ENCODE results near the gene PDE8B.

The PDE8B gene

DNA sequence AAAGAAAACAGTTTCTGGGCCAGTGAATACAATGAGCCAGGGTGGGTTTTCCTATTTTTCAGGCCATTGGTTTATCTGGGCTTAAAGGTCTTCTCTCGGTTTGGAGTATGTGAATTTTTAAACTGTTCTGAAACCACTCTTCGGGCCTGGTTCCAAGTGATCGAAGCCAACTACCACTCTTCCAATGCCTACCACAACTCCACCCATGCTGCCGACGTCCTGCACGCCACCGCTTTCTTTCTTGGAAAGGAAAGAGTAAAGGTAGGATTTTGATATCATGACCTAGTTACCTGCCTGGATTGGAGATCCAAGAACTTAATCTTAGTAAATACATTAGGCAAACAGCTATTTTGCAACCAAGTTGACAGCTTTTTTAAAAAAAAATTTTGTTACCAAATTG, 202.6 kb downstream of the PDE8B start:
- DNase-seq = no peak
- Histone ChIP-seq H3K27me3 (replicated peaks; ENCODE audit: control insufficient read depth, insufficient read depth, low read length, poor library complexity, severe bottlenecking) (no peaks in the 10 kb centered on the region), H3K4me3 (ENCODE audit: insufficient read depth, low read depth, low read length, poor library complexity, severe bottlenecking) (no peak overlapping the region), H3K9me3 (ENCODE audit: control insufficient read depth, low read length) (no peaks in the 10 kb centered on the region), H3K4me1 (ENCODE audit: control insufficient read depth, insufficient read depth, low read length, poor library complexity, severe bottlenecking) (no peaks in the 10 kb centered on the region), H3K27ac (ENCODE audit: insufficient read depth, low read length, poor library complexity, severe bottlenecking) (no peak overlapping the region), H3K36me3 (ENCODE audit: control insufficient read depth, insufficient read depth, low read length) (no peaks in the 10 kb centered on the region)

- H3K4me3 ChIP-seq (ENCODE audit: insufficient read depth, low read depth, low read length, poor library complexity, severe bottlenecking) = no peak overlapping the region
- no peak overlapping the region for H3K27ac ChIP-seq (ENCODE audit: insufficient read depth, low read length, poor library complexity, severe bottlenecking)
- no peaks in the 10 kb centered on the region for H3K36me3 ChIP-seq (ENCODE audit: control insufficient read depth, insufficient read depth, low read length)
- H3K4me1 ChIP-seq (ENCODE audit: control insufficient read depth, insufficient read depth, low read length, poor library complexity, severe bottlenecking) = no peaks in the 10 kb centered on the region
- H3K27me3 ChIP-seq (replicated peaks; ENCODE audit: control insufficient read depth, insufficient read depth, low read length, poor library complexity, severe bottlenecking) = no peaks in the 10 kb centered on the region
- no peak for DNase-seq
- no peaks in the 10 kb centered on the region for H3K9me3 ChIP-seq (ENCODE audit: control insufficient read depth, low read length)
Observed at GRCh38 chr5:77418162-77418561, 207.7 kb downstream of the PDE8B start.

GRCh38 chr5:77418601-77419581, 208.4 kb downstream of the PDE8B start:
- H3K27me3 ChIP-seq (replicated peaks; ENCODE audit: control insufficient read depth, insufficient read depth, low read length, poor library complexity, severe bottlenecking) = no peaks in the 10 kb centered on the region
- H3K4me1 ChIP-seq (ENCODE audit: control insufficient read depth, insufficient read depth, low read length, poor library complexity, severe bottlenecking) = no peaks in the 10 kb centered on the region
- H3K27ac ChIP-seq (ENCODE audit: insufficient read depth, low read length, poor library complexity, severe bottlenecking) = no peak overlapping the region
- H3K36me3 ChIP-seq (ENCODE audit: control insufficient read depth, insufficient read depth, low read length) = no peaks in the 10 kb centered on the region
- H3K4me3 ChIP-seq (ENCODE audit: insufficient read depth, low read depth, low read length, poor library complexity, severe bottlenecking) = no peak overlapping the region
- no peaks in the 10 kb centered on the region for H3K9me3 ChIP-seq (ENCODE audit: control insufficient read depth, low read length)
- DNase-seq = no peak

DNA sequence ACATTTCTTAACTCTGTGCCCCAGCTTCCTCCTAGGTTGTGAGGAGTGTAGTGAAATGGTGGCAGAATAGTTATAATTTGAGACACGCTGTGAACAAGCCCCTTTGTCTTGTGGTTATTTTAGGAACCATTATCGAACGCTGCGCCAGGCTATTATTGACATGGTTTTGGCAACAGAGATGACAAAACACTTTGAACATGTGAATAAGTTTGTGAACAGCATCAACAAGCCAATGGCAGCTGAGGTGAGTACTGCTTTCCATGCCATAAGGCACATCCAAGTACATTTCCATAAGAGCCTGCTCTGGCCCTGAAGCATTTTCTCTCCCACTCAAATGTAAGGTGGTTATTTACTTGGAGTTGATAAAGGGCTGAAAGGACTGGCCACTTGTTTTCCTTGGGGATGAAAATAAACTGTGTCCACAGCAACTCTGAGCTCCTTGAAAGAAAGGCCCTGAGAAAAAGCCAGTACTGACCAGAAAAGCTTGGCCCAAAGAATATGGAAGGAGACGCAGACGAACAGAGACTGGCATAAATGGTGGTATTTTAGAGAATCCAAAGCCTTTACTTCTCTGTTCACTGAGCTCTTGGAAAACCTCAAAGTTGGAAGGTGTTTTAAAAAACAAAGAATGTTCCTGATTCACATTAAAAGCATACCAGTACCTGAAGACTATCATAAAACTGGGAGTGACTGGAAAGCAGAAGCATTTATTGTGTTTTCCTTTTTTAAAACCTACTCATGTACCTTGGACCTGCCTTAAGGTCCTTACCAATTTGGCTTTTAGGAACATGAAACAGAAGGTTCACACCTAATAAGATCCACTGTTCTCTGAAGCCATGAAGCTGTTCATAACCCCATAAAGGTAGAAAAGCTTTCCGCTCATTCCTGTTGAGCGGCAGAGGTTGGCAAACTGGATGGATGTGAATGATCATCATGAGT, 209.4 kb downstream of the PDE8B start:
- H3K4me3 ChIP-seq (ENCODE audit: insufficient read depth, low read depth, low read length, poor library complexity, severe bottlenecking) = no peak overlapping the region
- no peaks in the 10 kb centered on the region for H3K27me3 ChIP-seq (replicated peaks; ENCODE audit: control insufficient read depth, insufficient read depth, low read length, poor library complexity, severe bottlenecking)
- H3K36me3 ChIP-seq (ENCODE audit: control insufficient read depth, insufficient read depth, low read length) = no peaks in the 10 kb centered on the region
- no peak overlapping the region for H3K27ac ChIP-seq (ENCODE audit: insufficient read depth, low read length, poor library complexity, severe bottlenecking)
- DNase-seq = no peak
- H3K4me1 ChIP-seq (ENCODE audit: control insufficient read depth, insufficient read depth, low read length, poor library complexity, severe bottlenecking) = no peaks in the 10 kb centered on the region
- no peaks in the 10 kb centered on the region for H3K9me3 ChIP-seq (ENCODE audit: control insufficient read depth, low read length)

- DNase-seq = no peak
- no peaks in the 10 kb centered on the region for H3K4me1 ChIP-seq (ENCODE audit: control insufficient read depth, insufficient read depth, low read length, poor library complexity, severe bottlenecking)
Observed at GRCh38 chr5:77420940-77421339, 210.5 kb downstream of the PDE8B start.

GRCh38 chr5:77423022-77423750, 212.7 kb downstream of the PDE8B start:
- H3K36me3 ChIP-seq (ENCODE audit: control insufficient read depth, insufficient read depth, low read length) = no peaks in the 10 kb centered on the region
- no peaks in the 10 kb centered on the region for H3K4me1 ChIP-seq (ENCODE audit: control insufficient read depth, insufficient read depth, low read length, poor library complexity, severe bottlenecking)
- no peaks in the 10 kb centered on the region for H3K27me3 ChIP-seq (replicated peaks; ENCODE audit: control insufficient read depth, insufficient read depth, low read length, poor library complexity, severe bottlenecking)
- H3K27ac ChIP-seq (ENCODE audit: insufficient read depth, low read length, poor library complexity, severe bottlenecking) = no peak overlapping the region
- no peak for DNase-seq
- no peaks in the 10 kb centered on the region for H3K9me3 ChIP-seq (ENCODE audit: control insufficient read depth, low read length)
- H3K4me3 ChIP-seq (ENCODE audit: insufficient read depth, low read depth, low read length, poor library complexity, severe bottlenecking) = no peak overlapping the region

More at GRCh38 chr5:77420940-77421339, 210.5 kb downstream of the PDE8B start:
- H3K27ac ChIP-seq (ENCODE audit: insufficient read depth, low read length, poor library complexity, severe bottlenecking) = no peak overlapping the region
- H3K4me3 ChIP-seq (ENCODE audit: insufficient read depth, low read depth, low read length, poor library complexity, severe bottlenecking) = no peak overlapping the region
- H3K36me3 ChIP-seq (ENCODE audit: control insufficient read depth, insufficient read depth, low read length) = no peaks in the 10 kb centered on the region
- no peaks in the 10 kb centered on the region for H3K27me3 ChIP-seq (replicated peaks; ENCODE audit: control insufficient read depth, insufficient read depth, low read length, poor library complexity, severe bottlenecking)
- H3K9me3 ChIP-seq (ENCODE audit: control insufficient read depth, low read length) = no peaks in the 10 kb centered on the region

GRCh38 chr5:77424921-77425320, 214.4 kb downstream of the PDE8B start:
- Histone ChIP-seq H3K27ac (ENCODE audit: insufficient read depth, low read length, poor library complexity, severe bottlenecking) (no peak overlapping the region), H3K4me3 (ENCODE audit: insufficient read depth, low read depth, low read length, poor library complexity, severe bottlenecking) (no peak overlapping the region), H3K27me3 (replicated peaks; ENCODE audit: control insufficient read depth, insufficient read depth, low read length, poor library complexity, severe bottlenecking) (no peaks in the 10 kb centered on the region), H3K4me1 (ENCODE audit: control insufficient read depth, insufficient read depth, low read length, poor library complexity, severe bottlenecking) (no peaks in the 10 kb centered on the region), H3K9me3 (ENCODE audit: control insufficient read depth, low read length) (no peaks in the 10 kb centered on the region), H3K36me3 (ENCODE audit: control insufficient read depth, insufficient read depth, low read length) (no peaks in the 10 kb centered on the region)
- DNase-seq = no peak

DNA sequence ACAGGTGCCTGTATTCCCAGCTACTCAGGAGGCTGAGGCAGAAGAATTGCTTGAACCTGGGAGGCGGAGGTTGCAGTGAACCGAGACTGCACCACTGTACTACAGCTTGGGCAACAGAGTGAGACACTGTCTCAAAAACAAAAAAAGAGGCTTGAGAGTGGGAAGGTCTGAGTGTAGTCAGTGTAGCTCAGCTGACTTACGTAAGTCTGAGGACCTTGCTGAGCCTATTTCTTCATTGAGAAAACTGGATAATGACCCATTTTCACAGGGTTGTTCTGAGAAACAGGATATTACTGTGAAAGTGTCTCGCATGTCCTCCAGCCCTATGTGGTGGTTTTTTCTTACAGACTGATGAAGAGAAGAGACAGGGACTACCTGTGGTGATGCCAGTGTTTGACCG, 214.9 kb downstream of the PDE8B start:
- Histone ChIP-seq H3K9me3 (ENCODE audit: control insufficient read depth, low read length) (no peaks in the 10 kb centered on the region), H3K4me1 (ENCODE audit: control insufficient read depth, insufficient read depth, low read length, poor library complexity, severe bottlenecking) (no peaks in the 10 kb centered on the region), H3K27ac (ENCODE audit: insufficient read depth, low read length, poor library complexity, severe bottlenecking) (no peak overlapping the region)

GRCh38 chr5:77425998-77426659, 215.6 kb downstream of the PDE8B start:
- no peaks in the 10 kb centered on the region for H3K27me3 ChIP-seq (replicated peaks; ENCODE audit: control insufficient read depth, insufficient read depth, low read length, poor library complexity, severe bottlenecking)

More for the DNA sequence above, 214.9 kb downstream of the PDE8B start:
- H3K36me3 ChIP-seq (ENCODE audit: control insufficient read depth, insufficient read depth, low read length) = no peaks in the 10 kb centered on the region
- H3K4me3 ChIP-seq (ENCODE audit: insufficient read depth, low read depth, low read length, poor library complexity, severe bottlenecking) = no peak overlapping the region
- no peak for DNase-seq
- H3K27me3 ChIP-seq (replicated peaks; ENCODE audit: control insufficient read depth, insufficient read depth, low read length, poor library complexity, severe bottlenecking) = no peaks in the 10 kb centered on the region

More at GRCh38 chr5:77425998-77426659, 215.6 kb downstream of the PDE8B start:
- no peak for DNase-seq
- no peaks in the 10 kb centered on the region for H3K4me1 ChIP-seq (ENCODE audit: control insufficient read depth, insufficient read depth, low read length, poor library complexity, severe bottlenecking)
- H3K36me3 ChIP-seq (ENCODE audit: control insufficient read depth, insufficient read depth, low read length) = no peaks in the 10 kb centered on the region
- no peak overlapping the region for H3K27ac ChIP-seq (ENCODE audit: insufficient read depth, low read length, poor library complexity, severe bottlenecking)
- no peak overlapping the region for H3K4me3 ChIP-seq (ENCODE audit: insufficient read depth, low read depth, low read length, poor library complexity, severe bottlenecking)
- H3K9me3 ChIP-seq (ENCODE audit: control insufficient read depth, low read length) = no peaks in the 10 kb centered on the region

Measured in effector memory CD4-positive, alpha-beta T cell (primary cell).